ENCODE results near the gene FARP1. TPM values are rescaled to one million over a fixed set of nuclear protein-coding genes. Genes with fewer than 3 reads are reported as not detected.

The FARP1 gene
- total RNA-seq, 1 donor from 2014 or later: 17.7 TPM

DNA sequence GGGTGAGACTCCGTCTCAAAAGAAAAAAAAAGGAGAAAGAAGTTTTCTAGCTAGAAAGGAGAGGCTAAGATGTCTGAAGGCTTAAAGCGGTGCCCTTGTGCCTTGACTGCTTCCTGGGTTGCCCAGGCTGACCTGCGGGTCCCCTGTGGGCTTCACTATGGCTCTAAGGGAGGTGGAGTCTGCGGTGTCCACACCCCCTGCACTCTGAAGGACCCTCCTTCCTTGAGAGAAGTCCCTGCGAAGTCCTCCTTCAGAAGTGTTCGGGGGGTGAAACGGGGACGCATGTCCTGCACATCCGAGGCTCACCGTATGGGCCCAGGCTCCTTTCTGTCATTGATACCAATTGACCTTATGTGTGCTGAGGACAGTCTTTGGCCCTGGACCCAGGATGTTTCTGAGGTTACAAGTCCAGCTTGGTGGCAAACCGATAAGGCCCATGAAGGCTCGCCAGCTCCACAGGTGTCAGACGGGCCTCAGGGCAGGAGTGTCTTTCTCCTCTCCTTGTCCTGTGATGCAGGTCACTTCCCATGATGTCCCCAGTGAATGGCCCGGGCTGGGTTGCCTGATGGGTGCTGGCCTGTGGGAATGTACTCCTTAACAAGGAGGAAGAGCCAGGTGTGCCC is 45.8 kb downstream of the FARP1 start:
- intact Hi-C loops (cut with DNase I): no loop called here
- no peak overlapping the region for H3K27ac ChIP-seq
- no peak for DNase-seq (ENCODE audit: extremely low spot score in 2 of 2)

DNA sequence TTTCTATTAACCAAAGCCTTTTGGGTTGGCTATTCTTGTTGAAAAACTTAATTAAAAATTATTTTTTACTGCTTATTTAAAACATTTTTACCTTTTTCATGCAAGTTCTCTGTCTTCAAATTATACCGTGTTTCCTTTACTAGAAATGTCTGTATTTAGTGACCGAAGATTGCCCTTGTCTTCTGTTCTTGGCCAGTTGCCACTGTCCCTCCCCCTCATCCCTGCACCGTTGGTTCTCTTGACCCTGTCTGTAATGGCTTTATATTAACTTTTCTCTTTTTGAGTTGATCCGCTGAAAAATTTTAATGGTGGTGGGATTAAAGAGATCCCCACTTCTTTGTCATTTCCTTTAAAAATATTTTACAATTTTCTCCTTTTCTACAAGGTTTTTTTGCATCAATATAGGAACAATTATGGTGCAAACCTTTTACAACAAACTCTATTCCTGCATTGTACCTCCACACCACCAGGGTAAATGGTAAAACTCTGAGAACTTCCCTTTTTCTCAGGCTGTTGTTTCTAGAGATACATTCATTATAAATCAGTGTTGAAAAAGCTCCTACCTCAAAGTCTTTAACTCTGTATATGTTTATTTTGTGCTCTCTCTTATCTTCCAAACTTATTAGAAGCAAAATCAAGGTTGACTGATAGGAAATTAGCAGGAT is 47.1 kb downstream of the FARP1 start:
- Histone ChIP-seq H3K4me3 (no peak overlapping the region), H3K9me3 (no peaks in the 10 kb centered on the region), H3K36me3 (no peaks in the 10 kb centered on the region), H3K27ac (no peak overlapping the region), H3K27me3 (no peaks in the 10 kb centered on the region), H3K4me1 (peaks cover 9% of the 10 kb centered on the region)
- no peak for DNase-seq (ENCODE audit: extremely low spot score in 2 of 2)
- TF ChIP-seq POLR2A (IDR thresholded peaks at IDR 0.05) (no peak), POLR2AphosphoS5 (IDR thresholded peaks at IDR 0.05; ENCODE audit: insufficient read depth in 1 of 2, low read depth in 1 of 2) (no peak)
- TF ChIP-seq, protein P1, sequence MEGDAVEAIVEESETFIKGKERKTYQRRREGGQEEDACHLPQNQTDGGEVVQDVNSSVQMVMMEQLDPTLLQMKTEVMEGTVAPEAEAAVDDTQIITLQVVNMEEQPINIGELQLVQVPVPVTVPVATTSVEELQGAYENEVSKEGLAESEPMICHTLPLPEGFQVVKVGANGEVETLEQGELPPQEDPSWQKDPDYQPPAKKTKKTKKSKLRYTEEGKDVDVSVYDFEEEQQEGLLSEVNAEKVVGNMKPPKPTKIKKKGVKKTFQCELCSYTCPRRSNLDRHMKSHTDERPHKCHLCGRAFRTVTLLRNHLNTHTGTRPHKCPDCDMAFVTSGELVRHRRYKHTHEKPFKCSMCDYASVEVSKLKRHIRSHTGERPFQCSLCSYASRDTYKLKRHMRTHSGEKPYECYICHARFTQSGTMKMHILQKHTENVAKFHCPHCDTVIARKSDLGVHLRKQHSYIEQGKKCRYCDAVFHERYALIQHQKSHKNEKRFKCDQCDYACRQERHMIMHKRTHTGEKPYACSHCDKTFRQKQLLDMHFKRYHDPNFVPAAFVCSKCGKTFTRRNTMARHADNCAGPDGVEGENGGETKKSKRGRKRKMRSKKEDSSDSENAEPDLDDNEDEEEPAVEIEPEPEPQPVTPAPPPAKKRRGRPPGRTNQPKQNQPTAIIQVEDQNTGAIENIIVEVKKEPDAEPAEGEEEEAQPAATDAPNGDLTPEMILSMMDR (IDR thresholded peaks at IDR 0.05): no peak
- intact Hi-C loops (cut with DNase I): no loop called here

More for the DNA sequence above, 45.8 kb downstream of the FARP1 start:
- Histone ChIP-seq H3K4me3 (no peak overlapping the region), H3K36me3 (no peaks in the 10 kb centered on the region), H3K27me3 (no peaks in the 10 kb centered on the region), H3K4me1 (peaks cover 7% of the 10 kb centered on the region), H3K9me3 (no peaks in the 10 kb centered on the region)
- no peak for TF ChIP-seq POLR2AphosphoS5 (IDR thresholded peaks at IDR 0.05; ENCODE audit: insufficient read depth in 1 of 2, low read depth in 1 of 2)
- no peak for TF ChIP-seq POLR2A (IDR thresholded peaks at IDR 0.05)
- TF ChIP-seq, protein P1 (IDR thresholded peaks at IDR 0.05): no peak

DNA sequence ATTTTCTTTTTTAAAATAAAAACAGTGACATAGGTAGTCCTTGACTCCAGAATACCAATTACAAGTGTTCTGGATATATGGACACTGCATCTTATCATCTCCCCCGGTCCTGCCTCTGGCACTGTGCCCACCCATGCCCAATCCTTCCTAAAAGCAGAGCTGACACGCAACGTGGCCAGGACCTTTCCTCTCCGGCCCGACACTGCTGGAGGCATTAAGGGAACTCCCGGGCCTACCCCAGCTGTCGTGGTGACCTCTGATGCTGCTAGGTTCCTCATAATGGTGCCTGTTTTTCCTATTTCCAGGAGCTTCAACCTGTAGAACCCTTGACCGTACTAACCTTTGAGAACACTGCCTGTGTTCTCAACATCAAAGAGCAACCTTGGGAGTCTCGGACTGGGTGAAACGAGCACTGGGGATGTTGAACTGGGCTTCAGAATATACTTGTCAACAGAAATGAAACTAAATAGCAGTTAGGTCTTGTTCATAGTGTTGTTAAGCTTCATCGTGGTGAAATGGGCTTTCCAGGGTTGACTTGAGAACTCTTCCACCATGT is 48.1 kb downstream of the FARP1 start:
- intact Hi-C loops (cut with DNase I): no loop called here
- Histone ChIP-seq H3K27me3 (no peaks in the 10 kb centered on the region), H3K4me1 (peaks cover 19% of the 10 kb centered on the region), H3K36me3 (no peaks in the 10 kb centered on the region), H3K4me3 (no peak overlapping the region), H3K9me3 (no peaks in the 10 kb centered on the region), H3K27ac (no peak overlapping the region)
- TF ChIP-seq, protein P1 (IDR thresholded peaks at IDR 0.05): no peak
- TF ChIP-seq POLR2AphosphoS5 (IDR thresholded peaks at IDR 0.05; ENCODE audit: insufficient read depth in 1 of 2, low read depth in 1 of 2) (no peak), POLR2A (IDR thresholded peaks at IDR 0.05) (no peak)
- DNase-seq (ENCODE audit: extremely low spot score in 2 of 2): no peak

DNA sequence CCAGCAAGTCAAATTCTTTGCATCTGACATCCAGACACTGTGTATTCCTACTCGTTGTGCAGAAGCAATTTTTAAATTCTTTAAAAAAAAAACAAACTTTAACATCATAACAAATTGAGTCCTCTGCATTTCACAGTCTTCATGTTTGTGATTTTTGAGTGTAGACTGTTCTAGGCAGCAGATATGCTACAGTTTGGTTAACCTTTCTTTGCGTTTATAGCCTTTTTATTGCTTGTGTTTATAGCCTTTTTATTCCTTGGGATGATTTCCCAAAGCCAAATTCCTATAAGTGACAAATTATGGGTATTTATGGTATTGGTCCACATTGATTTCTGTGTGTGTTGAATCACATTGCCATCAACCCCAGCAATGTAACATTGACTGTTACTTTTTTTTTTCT is 49.1 kb downstream of the FARP1 start:
- H3K4me1 ChIP-seq: peaks cover 20% of the 10 kb centered on the region
- DNase-seq (ENCODE audit: extremely low spot score in 2 of 2): no peak
- no peaks in the 10 kb centered on the region for H3K9me3 ChIP-seq
- H3K36me3 ChIP-seq: no peaks in the 10 kb centered on the region
- no peak overlapping the region for H3K27ac ChIP-seq
- no peak for TF ChIP-seq POLR2AphosphoS5 (IDR thresholded peaks at IDR 0.05; ENCODE audit: insufficient read depth in 1 of 2, low read depth in 1 of 2)
- TF ChIP-seq, protein P1 (IDR thresholded peaks at IDR 0.05): no peak
- no peak for TF ChIP-seq POLR2A (IDR thresholded peaks at IDR 0.05)
- no peaks in the 10 kb centered on the region for H3K27me3 ChIP-seq
- no peak overlapping the region for H3K4me3 ChIP-seq
- intact Hi-C loops (cut with DNase I): no loop called here
